CD4-positive, alpha-beta T cell treated with Interleukin-15 for 4 hours (primary cell): Measurements from ENCODE around the gene TMEM134.

Source experiments
- DNase-seq: peaks from one replicate; pipeline ENCODE4 v3.0.0-alpha.2; 2020; ENCODE audit warnings: low spot score

TMEM134 gene

GRCh38 chr11:67422891-67423290, 46.2 kb downstream of the TMEM134 start:
- DNase-seq, result no peak

GRCh38 chr11:67421430-67422031, 47.5 kb downstream of the TMEM134 start:
- no peak for DNase-seq

- peak; percentile 98 for DNase-seq
These were observed 48.2 kb downstream of the TMEM134 start for GRCh38 chr11:67420646-67421429.

GRCh38 chr11:67420147-67420645, 48.9 kb downstream of the TMEM134 start:
- no peak for DNase-seq

- DNase-seq, result no peak
These were observed 49.6 kb downstream of the TMEM134 start for GRCh38 chr11:67419325-67420049.

- no peak for DNase-seq
These were observed 50.4 kb downstream of the TMEM134 start for GRCh38 chr11:67418476-67419281.

GRCh38 chr11:67417425-67417824, 51.6 kb downstream of the TMEM134 start:
- no peak for DNase-seq

- DNase-seq, result peak; percentile 87
These were observed 52.4 kb downstream of the TMEM134 start for GRCh38 chr11:67416416-67417335.

GRCh38 chr11:67415501-67416304, 53.3 kb downstream of the TMEM134 start, which contains the start of gene CARNS1:
Gene CARNS1, plus strand, starts transcription at chr11:67415678. Its CDS starts 522 bp downstream, at chr11:67416200.
- DNase-seq, result no peak

- DNase-seq, result no peak
These were observed 55.7 kb downstream of the TMEM134 start for GRCh38 chr11:67413266-67413849.

GRCh38 chr11:67412495-67413179, 56.4 kb downstream of the TMEM134 start:
- no peak for DNase-seq

GRCh38 chr11:67411785-67412152, 57.3 kb downstream of the TMEM134 start:
- no peak for DNase-seq
